ENCODE measurements around the gene CHD9NB. TPM values are rescaled to one million over a fixed set of nuclear protein-coding genes. Genes with fewer than 3 reads are reported as not detected.

CHD9NB gene
- total and polyA plus RNA-seq, 10 of the 15 experiments (the other 5 are each of a cell fraction or from before 2014, with no cell fraction given): 0.14 to 1.6 (median 0.73) TPM

- H3K9ac ChIP-seq (ENCODE audit: control insufficient read depth, insufficient read depth, low read length): no peak overlapping the region
- no peak overlapping the region for H3K4me2 ChIP-seq (ENCODE audit: control insufficient read depth, insufficient read depth)
- WGBS (ENCODE audit: insufficient coverage, insufficient replicate concordance, low lambda C conversion rate, missing lambda C conversion rate): 50% methylated on average over 1 of the region's 1 CpG
- ChIA-PET RAD21 (ENCODE audit: unreplicated experiment) (no interaction called here), POLR2A (no interaction called here), CTCF (interaction anchor here (0.6 kb wide), 1 partner anchor 23 kb away, joined by 3 read pairs; no protein-coding TSS in a partner anchor), SMC1A (ENCODE audit: uncharacterized antibody, unreplicated experiment) (interaction anchor here (1.1 kb wide), 1 partner anchor 167 kb away, joined by 4 read pairs; no protein-coding TSS in a partner anchor)
- BruUV-seq (replicated peaks): no TSS peak
- no peaks in the 10 kb centered on the region for H3K27me3 ChIP-seq (replicated peaks in 1 of 2; ENCODE audit: control insufficient read depth in 2 of 2, insufficient read depth in 2 of 2, low read length in 1 of 2)
- no peaks in the 10 kb centered on the region for H4K20me1 ChIP-seq (ENCODE audit: control insufficient read depth, insufficient read depth)
- TF ChIP-seq NR2F1 (conservative IDR thresholded peaks at IDR 0.05) (no peak), MLLT1 (IDR thresholded peaks at IDR 0.05) (no peak), JUNB (IDR thresholded peaks at IDR 0.05) (no peak), YY1 (IDR thresholded peaks at IDR 0.05; ENCODE audit: low read depth, low read length) (no peak), GABPA (IDR thresholded peaks at IDR 0.05; ENCODE audit: low read depth) (no peak), ZNF592 (IDR thresholded peaks at IDR 0.05) (no peak), NFYA (IDR thresholded peaks at IDR 0.05; ENCODE audit: borderline replicate concordance, low read depth, low read length) (no peak), PKNOX1 (IDR thresholded peaks at IDR 0.05) (no peak), ZBED1 (IDR thresholded peaks at IDR 0.05; ENCODE audit: borderline replicate concordance) (no peak), FOXM1 (IDR thresholded peaks at IDR 0.05; ENCODE audit: low read depth, low read length) (no peak), PRDM15 (CRISPR knock-in tag; IDR thresholded peaks at IDR 0.05) (no peak), MYB (IDR thresholded peaks at IDR 0.05; ENCODE audit: borderline replicate concordance, low read depth, low read length) (no peak), MEF2B (IDR thresholded peaks at IDR 0.05; ENCODE audit: partially characterized antibody, poor library complexity, severe bottlenecking) (no peak)
- in situ Hi-C loops (cut with MboI) (no loop called here), intact Hi-C loops (cut with micrococcal nuclease; ENCODE audit: unreplicated experiment) (no loop called here)
- H3K9me3 ChIP-seq (replicated peaks; ENCODE audit: control insufficient read depth, insufficient read depth, low read length): no peaks in the 10 kb centered on the region
- H3K27ac ChIP-seq (ENCODE audit: control insufficient read depth, insufficient read depth): no peak overlapping the region
- no peaks in the 10 kb centered on the region for H3K79me2 ChIP-seq (ENCODE audit: control insufficient read depth, insufficient read depth, low read length)
- H3K36me3 ChIP-seq (ENCODE audit: control insufficient read depth in 2 of 2, insufficient read depth in 2 of 2, low read length in 1 of 2): no peaks in the 10 kb centered on the region
- H3K4me1 ChIP-seq (ENCODE audit: control insufficient read depth, insufficient read depth, low read length): peaks cover 3% of the 10 kb centered on the region; the same call in 1 of the 2 replicates
- H2AFZ ChIP-seq (ENCODE audit: control insufficient read depth, low read depth, low read length): no peak overlapping the region
- no peak overlapping the region for H3K4me3 ChIP-seq
- DNase-seq (ENCODE audit: low read depth, low spot score) (no peak), FAIRE-seq (no peak), ATAC-seq (no peak)
These were observed 11.9 kb downstream of the CHD9NB start for GRCh38 chr16:53040788-53041187.

All from GM12878 (cell line).